HEK293T (cell line): ENCODE data around the gene DHX8.

Experiments used
- ARNT ChIP-seq: fragments of 450-650 bp; IDR thresholded peaks from 2 replicates; pipeline ENCODE4 v1.6.1; 2017; ENCODE audit warnings: mild to moderate bottlenecking
- BHLHE40 ChIP-seq: fragments of 450-650 bp; IDR thresholded peaks from 2 replicates; pipeline ENCODE4 v1.6.1; 2016; ENCODE audit warnings: mild to moderate bottlenecking, moderate library complexity, borderline replicate concordance
- CTBP1 ChIP-seq: fragments of 450-650 bp; IDR thresholded peaks from 2 replicates; pipeline ENCODE4 v1.6.1; 2016; ENCODE audit warnings: borderline replicate concordance
- ELF4 ChIP-seq: fragments of 450-650 bp; IDR thresholded peaks from 2 replicates; pipeline ENCODE4 v1.6.1; 2017; ENCODE audit warnings: antibody characterized with exemption
- FOXM1 ChIP-seq: fragments of 450-650 bp; IDR thresholded peaks from 2 replicates; pipeline ENCODE4 v1.6.1; 2017; ENCODE audit warnings: mild to moderate bottlenecking, borderline replicate concordance
- LEF1 ChIP-seq: fragments of 450-650 bp; IDR thresholded peaks from 2 replicates; pipeline ENCODE4 v1.6.1; 2017; ENCODE audit warnings: mild to moderate bottlenecking, borderline replicate concordance
- SP1 ChIP-seq: fragments of 450-650 bp; IDR thresholded peaks from 2 replicates; pipeline ENCODE4 v1.6.1; 2017
- SUZ12 ChIP-seq: fragments of 450-650 bp; IDR thresholded peaks from 2 replicates; pipeline ENCODE4 v1.6.1; 2016; ENCODE audit warnings: mild to moderate bottlenecking
- TARDBP ChIP-seq: fragments of 450-650 bp; IDR thresholded peaks from 2 replicates; pipeline ENCODE4 v1.6.1; 2016
- ZNF384 ChIP-seq: fragments of 450-650 bp; IDR thresholded peaks from 2 replicates; pipeline ENCODE4 v1.6.1; 2016
- TF ChIP-seq, protein P1 (sequence below): fragments of 450-650 bp; IDR thresholded peaks from 2 replicates; pipeline ENCODE4 v1.6.1; 2016

DNA sequence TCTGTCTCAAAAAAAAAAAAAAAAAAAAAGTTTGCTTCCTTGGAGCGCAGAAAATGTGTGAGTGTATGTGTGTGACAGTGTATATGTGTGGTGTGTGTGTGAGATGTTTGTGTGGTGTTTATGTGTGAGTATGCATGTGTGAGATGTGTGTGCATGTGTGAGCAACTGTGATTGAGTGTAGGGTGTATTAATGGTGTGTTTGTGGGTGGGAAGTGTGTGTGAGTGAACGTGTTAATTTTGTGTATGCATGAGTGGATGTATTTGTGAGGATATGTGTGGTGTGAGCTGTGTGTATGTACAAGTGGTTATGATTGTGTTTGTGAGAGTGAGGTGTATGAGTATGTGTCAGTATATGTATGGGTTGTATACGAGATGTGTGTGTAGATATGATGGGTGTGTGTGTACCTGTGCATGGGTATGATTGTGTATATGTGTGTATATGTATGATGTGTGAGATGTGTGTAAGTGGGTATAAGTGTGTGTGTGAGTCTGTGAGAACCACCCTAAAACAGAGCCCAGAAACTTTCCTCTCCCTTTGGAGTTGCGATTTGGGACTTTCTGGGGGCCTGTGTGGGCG lies 84.8 kb downstream of the DHX8 start:
- TF ChIP-seq BHLHE40 = no peak
- TF ChIP-seq TARDBP = no peak
- no peak for TF ChIP-seq ARNT
- no peak for TF ChIP-seq FOXM1
- TF ChIP-seq SP1 = no peak
- TF ChIP-seq, protein P1, sequence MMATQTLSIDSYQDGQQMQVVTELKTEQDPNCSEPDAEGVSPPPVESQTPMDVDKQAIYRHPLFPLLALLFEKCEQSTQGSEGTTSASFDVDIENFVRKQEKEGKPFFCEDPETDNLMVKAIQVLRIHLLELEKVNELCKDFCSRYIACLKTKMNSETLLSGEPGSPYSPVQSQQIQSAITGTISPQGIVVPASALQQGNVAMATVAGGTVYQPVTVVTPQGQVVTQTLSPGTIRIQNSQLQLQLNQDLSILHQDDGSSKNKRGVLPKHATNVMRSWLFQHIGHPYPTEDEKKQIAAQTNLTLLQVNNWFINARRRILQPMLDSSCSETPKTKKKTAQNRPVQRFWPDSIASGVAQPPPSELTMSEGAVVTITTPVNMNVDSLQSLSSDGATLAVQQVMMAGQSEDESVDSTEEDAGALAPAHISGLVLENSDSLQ = no peak
- no peak for TF ChIP-seq CTBP1
- TF ChIP-seq ZNF384 = peak; percentile 25; the same call in 1 of the 2 replicates
- no peak for TF ChIP-seq SUZ12
- no peak for TF ChIP-seq LEF1
- TF ChIP-seq ELF4 = no peak
